CD14-positive monocyte (primary cell): ENCODE data around the gene NBPF1. TPM values are rescaled to one million over a fixed set of nuclear protein-coding genes. Genes with fewer than 3 reads are reported as not detected.
"Not testable (repeated sequence)": the region's sequence is repeated elsewhere in the genome, so short reads cannot be mapped to it uniquely, and the experiment has no call there.

Experiments used
- DNase-seq, 3 donors: peaks; one replicate each; pipeline ENCODE4 v3.0.0-alpha.2; 2011 to 2022
- H2AFZ ChIP-seq: 2 replicates; pipeline ENCODE4 v1.6.0; 2012; ENCODE audit warnings: mild to moderate bottlenecking, low read depth, low read length, inconsistent platforms; ENCODE audit not compliant: insufficient read depth, poor library complexity, severe bottlenecking
- H3K27ac ChIP-seq, 2 donors: 1 replicate in 1 of 2; 2 replicates in 1 of 2; pipeline ENCODE4 v1.5.1; 2012 to 2013; ENCODE audit warnings: low read length in 2 of 2, control low read depth in 1 of 2, inconsistent platforms in 1 of 2, low read depth in 1 of 2, mild to moderate bottlenecking in 1 of 2
- H3K27me3 ChIP-seq, 2 donors: one replicate each; pipeline versions ENCODE4 v1.6.0 to v1.6.1; 2011 to 2013; ENCODE audit warnings: low read length in 2 of 2; ENCODE audit not compliant: control insufficient read depth in 2 of 2, insufficient read depth in 2 of 2
- H3K36me3 ChIP-seq, 2 donors: replicated peaks in 1 of 2; 1 replicate in 1 of 2; 2 replicates in 1 of 2; pipeline versions ENCODE4 v1.5.1 to v1.6.1; 2012 to 2013; ENCODE audit warnings: low read length in 2 of 2, control low read depth in 1 of 2, inconsistent platforms in 1 of 2, mild to moderate bottlenecking in 1 of 2; ENCODE audit not compliant: insufficient read depth in 2 of 2, control insufficient read depth in 1 of 2
- H3K4me1 ChIP-seq, 2 donors: 1 replicate in 1 of 2; 2 replicates in 1 of 2; pipeline versions ENCODE4 v1.5.1 to v1.6.1; 2012 to 2013; ENCODE audit warnings: low read length in 2 of 2, control low read depth in 1 of 2, inconsistent platforms in 1 of 2, mild to moderate bottlenecking in 1 of 2, moderate library complexity in 1 of 2; ENCODE audit not compliant: insufficient read depth in 2 of 2, control insufficient read depth in 1 of 2
- H3K4me2 ChIP-seq: replicated peaks from 2 replicates; pipeline ENCODE3; 2012; ENCODE audit warnings: low read length, moderate library complexity, mild to moderate bottlenecking; ENCODE audit not compliant: poor library complexity, severe bottlenecking; ENCODE audit errors: extremely low read depth
- H3K4me3 ChIP-seq, 3 experiments: fragments of 200-600 bp in 1 of 3; sonication (generic) in 1 of 3; replicated peaks in 1 of 3; 1 replicate in 2 of 3; 2 replicates in 1 of 3; pipeline ENCODE4 v1.5.1; 2011 to 2013; ENCODE audit warnings: low read length in 3 of 3, mild to moderate bottlenecking in 3 of 3, control low read depth in 2 of 3, low read depth in 2 of 3, inconsistent platforms in 1 of 3, moderate library complexity in 1 of 3
- H3K79me2 ChIP-seq: 2 replicates; pipeline ENCODE4 v1.6.0; 2012; ENCODE audit warnings: mild to moderate bottlenecking, control low read depth, inconsistent platforms, low read length, moderate library complexity; ENCODE audit not compliant: insufficient read depth
- H3K9ac ChIP-seq: 2 replicates; pipeline ENCODE4 v1.6.0; 2017; ENCODE audit warnings: low read length, mild to moderate bottlenecking; ENCODE audit not compliant: insufficient read depth, poor library complexity, severe bottlenecking
- H3K9me3 ChIP-seq, 2 donors: replicated peaks in 1 of 2; 1 replicate in 1 of 2; 2 replicates in 1 of 2; pipeline versions ENCODE4 v1.5.1 to v1.6.1; 2012 to 2013; ENCODE audit warnings: low read length in 2 of 2, control low read depth in 1 of 2; ENCODE audit not compliant: control insufficient read depth in 1 of 2, insufficient read depth in 1 of 2
- H4K20me1 ChIP-seq: 2 replicates; pipeline ENCODE4 v1.6.0; 2012; ENCODE audit warnings: mild to moderate bottlenecking, low read length, control low read depth, moderate library complexity; ENCODE audit not compliant: insufficient read depth
- H3K27ac Mint-ChIP-seq, 7 donors: one replicate each; pipeline ENCODE4 v1.8.0; 2020; ENCODE audit warnings: mild to moderate bottlenecking in 7 of 7, mixed read lengths in 7 of 7, moderate library complexity in 6 of 7, inconsistent platforms in 2 of 7
- H3K27me3 Mint-ChIP-seq, 3 donors: one replicate each; pipeline ENCODE4 v1.8.0; 2021 to 2022; ENCODE audit warnings: low read depth in 3 of 3, mild to moderate bottlenecking in 3 of 3, mixed read lengths in 3 of 3, moderate library complexity in 3 of 3, inconsistent platforms in 1 of 3
- H3K36me3 Mint-ChIP-seq, 2 donors: one replicate each; pipeline ENCODE4 v1.8.0; 2020; ENCODE audit warnings: mixed read lengths in 2 of 2, inconsistent platforms in 1 of 2, mild to moderate bottlenecking in 1 of 2
- H3K4me1 Mint-ChIP-seq: one replicate; pipeline ENCODE4 v1.8.0; 2020; ENCODE audit warnings: mild to moderate bottlenecking, mixed read lengths
- H3K4me3 Mint-ChIP-seq, 2 donors: one replicate each; pipeline ENCODE4 v1.8.0; 2020; ENCODE audit warnings: mild to moderate bottlenecking in 2 of 2, mixed read lengths in 2 of 2, moderate library complexity in 1 of 2
- H3K9me3 Mint-ChIP-seq, 7 donors: one replicate each; pipeline ENCODE4 v1.8.0; 2020 to 2022; ENCODE audit warnings: mixed read lengths in 7 of 7, mild to moderate bottlenecking in 6 of 7, moderate library complexity in 6 of 7, inconsistent platforms in 2 of 7
- WGBS: methylation state at CpG from one replicate; pipeline ENCODE4 v1.1.5; 2013; ENCODE audit warnings: missing lambda C conversion rate; ENCODE audit not compliant: insufficient coverage; 5-methylcytosine and 5-hydroxymethylcytosine counted together
- intact Hi-C, 2 donors: fragments of 100-400 bp; cut with micrococcal nuclease; formaldehyde crosslinking; loops; one replicate each; pipeline versions ENCODE4 v1.15.0 to v1.15.1; 2023
- polyA plus RNA-seq, 3 donors: library from polyadenylated mRNA; depleted of rRNA in 1 of 3; unstranded in 2 of 3; stranded (reverse) in 1 of 3; fragments of 300-500 nt in 2 of 3; fragments of >200 nt in 1 of 3; fragmentation: Illumina TruSeq in 2 of 3; gene quantifications; 1 replicate in 2 of 3; 2 replicates in 1 of 3; pipeline ENCODE4 v1.2.3, GENCODE V29; 2012 to 2021
- small RNA-seq: library from RNA; depleted of rRNA; stranded (forward); fragments of <200 nt; gene quantifications from one replicate; pipeline ENCODE3, GENCODE V24; 2012; ENCODE audit warnings: low read depth; ENCODE audit not compliant: insufficient read length

The NBPF1 gene
- polyA plus RNA-seq, 3 donors, result 2.6 to 9.0 (median 4.3) TPM

DNA sequence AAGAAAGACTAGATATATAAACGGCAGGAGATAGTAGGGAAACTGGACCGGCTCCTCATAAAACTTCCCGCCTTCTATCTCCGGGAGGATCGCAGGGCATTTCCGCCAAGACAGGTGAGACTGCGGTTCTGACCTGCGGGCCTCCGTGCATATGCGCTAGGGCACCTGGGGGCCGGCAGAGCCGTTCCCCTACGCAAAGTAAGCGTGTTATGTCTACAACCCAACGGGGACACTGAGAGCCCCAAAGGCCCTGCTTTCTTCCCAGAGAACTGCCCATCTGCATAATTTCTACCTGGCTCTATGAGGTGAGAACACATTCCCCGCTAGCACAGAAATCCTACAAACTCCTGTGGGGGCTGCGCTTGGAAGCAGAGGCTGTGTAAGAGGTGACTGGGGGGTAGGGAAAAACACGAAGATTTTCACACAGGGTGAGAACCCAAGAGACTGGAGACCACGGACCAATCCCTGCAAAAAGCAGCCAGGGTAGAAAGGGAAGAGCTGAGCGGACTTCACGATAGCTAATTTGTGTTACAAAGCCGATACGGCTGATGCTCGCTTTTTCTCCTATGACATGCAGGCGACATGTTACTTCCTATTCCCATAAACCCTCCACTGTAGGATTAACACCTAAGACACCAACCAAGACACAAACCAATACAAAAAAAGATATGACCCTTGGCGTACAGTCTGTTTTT lies 99.8 kb downstream of the NBPF1 start:
- H3K36me3 Mint-ChIP-seq, H3K4me1 ChIP-seq, H3K9ac ChIP-seq, H3K36me3 ChIP-seq, H3K9me3 Mint-ChIP-seq, H3K4me1 Mint-ChIP-seq, intact Hi-C loops, H3K79me2 ChIP-seq, H4K20me1 ChIP-seq, H3K9me3 ChIP-seq, H3K27me3 ChIP-seq, H3K4me2 ChIP-seq, H2AFZ ChIP-seq, H3K4me3 Mint-ChIP-seq, H3K27ac Mint-ChIP-seq: not testable (repeated sequence)
- H3K4me3 ChIP-seq, result peak overlapping the region in 1 of 3 experiments; percentile 2
- 23% methylated on average over 7 of the region's 26 CpGs for WGBS
- peak; percentile 74 to 95 (median 92) for DNase-seq
- peak overlapping the region in 1 of 2 donors; percentile 88 for H3K27ac ChIP-seq
- peaks cover 2 to 14% (median 5%) of the 10 kb centered on the region in 3 donors for H3K27me3 Mint-ChIP-seq

DNA sequence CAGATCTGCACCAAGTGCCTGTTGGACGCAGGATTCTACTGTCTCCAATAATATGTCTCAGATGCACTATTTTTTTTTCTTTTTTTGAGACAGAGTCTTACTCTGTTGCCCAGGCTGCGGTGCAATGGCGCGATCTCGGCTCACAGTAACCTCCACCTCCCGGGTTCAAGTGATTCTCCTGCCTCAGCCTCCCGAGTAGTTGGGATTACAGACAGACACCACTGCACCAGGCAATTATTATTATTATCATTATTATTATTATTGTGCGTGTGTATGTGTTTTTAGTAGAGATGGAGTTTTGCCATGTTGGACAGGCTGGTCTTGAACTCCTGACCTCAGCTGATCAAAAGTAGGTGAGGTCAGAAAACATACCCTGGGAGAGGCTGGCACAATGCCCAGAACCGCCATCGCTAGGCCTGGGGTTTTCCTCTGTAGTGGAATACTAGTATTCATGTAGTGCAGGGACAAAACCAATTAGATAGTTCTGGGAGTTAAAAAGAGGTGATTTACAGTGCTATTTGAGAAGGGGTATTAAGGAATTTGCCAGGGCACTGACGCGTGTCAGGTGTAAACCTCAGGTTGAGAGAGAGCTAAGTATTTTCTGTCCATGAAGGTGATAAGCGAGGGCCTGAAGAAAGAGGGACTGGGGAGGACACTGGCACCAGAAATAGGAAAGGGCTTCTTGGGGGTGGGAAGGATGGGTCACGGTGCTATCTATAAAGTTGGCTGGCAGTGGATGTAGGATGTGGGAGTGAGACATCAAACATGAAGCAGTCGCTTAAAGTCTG lies 100.5 kb downstream of the NBPF1 start:
- H3K27me3 Mint-ChIP-seq, H3K4me2 ChIP-seq, H3K79me2 ChIP-seq, H3K4me1 Mint-ChIP-seq, DNase-seq, H4K20me1 ChIP-seq, intact Hi-C loops, H3K9me3 Mint-ChIP-seq, H3K27ac Mint-ChIP-seq, H3K9ac ChIP-seq, H3K27me3 ChIP-seq, H3K36me3 ChIP-seq, H3K9me3 ChIP-seq, H3K4me1 ChIP-seq, H3K4me3 Mint-ChIP-seq, H3K36me3 Mint-ChIP-seq, H3K4me3 ChIP-seq, H2AFZ ChIP-seq, H3K27ac ChIP-seq: not testable (repeated sequence)
- no CpG with 5 or more reads among the region's 15 CpGs for WGBS

Small RNAs within 50 kb of the gene (small RNA-seq; reads per million reads assigned to genes)
- gene RNU1-1, result not detected
- not detected for gene RNU1-6P

Other genes with a start within 250 kb of the NBPF1 start
- gene SZRD1, start 246.3 kb downstream of the NBPF1 start, polyA plus RNA-seq, result 10 to 100 TPM; 46.4 to 50.5 (median 47.2) TPM
- gene SPATA21, start 176.1 kb downstream of the NBPF1 start, polyA plus RNA-seq, result not detected
- gene NECAP2, start 172.8 kb downstream of the NBPF1 start, polyA plus RNA-seq, result 100 to 1,000 TPM in 2 of 3 donors, 10 to 100 TPM in 1; 78.9 to 223 (median 183) TPM
- gene RNU1-1, start 99.3 kb downstream of the NBPF1 start, polyA plus RNA-seq, result not detected
- not detected for gene RNU1-3, start 53.4 kb upstream of the NBPF1 start, polyA plus RNA-seq
- not detected for gene RNU1-4, start 127.0 kb upstream of the NBPF1 start, polyA plus RNA-seq